ENCODE measurements around the gene ZNF593. TPM values are rescaled to one million over a fixed set of nuclear protein-coding genes. Genes with fewer than 3 reads are reported as not detected.

ZNF593 gene
- total and polyA plus RNA-seq, 3 experiments from 2014 or later, result 26.2 to 87.9 (median 86.4) TPM

DNA sequence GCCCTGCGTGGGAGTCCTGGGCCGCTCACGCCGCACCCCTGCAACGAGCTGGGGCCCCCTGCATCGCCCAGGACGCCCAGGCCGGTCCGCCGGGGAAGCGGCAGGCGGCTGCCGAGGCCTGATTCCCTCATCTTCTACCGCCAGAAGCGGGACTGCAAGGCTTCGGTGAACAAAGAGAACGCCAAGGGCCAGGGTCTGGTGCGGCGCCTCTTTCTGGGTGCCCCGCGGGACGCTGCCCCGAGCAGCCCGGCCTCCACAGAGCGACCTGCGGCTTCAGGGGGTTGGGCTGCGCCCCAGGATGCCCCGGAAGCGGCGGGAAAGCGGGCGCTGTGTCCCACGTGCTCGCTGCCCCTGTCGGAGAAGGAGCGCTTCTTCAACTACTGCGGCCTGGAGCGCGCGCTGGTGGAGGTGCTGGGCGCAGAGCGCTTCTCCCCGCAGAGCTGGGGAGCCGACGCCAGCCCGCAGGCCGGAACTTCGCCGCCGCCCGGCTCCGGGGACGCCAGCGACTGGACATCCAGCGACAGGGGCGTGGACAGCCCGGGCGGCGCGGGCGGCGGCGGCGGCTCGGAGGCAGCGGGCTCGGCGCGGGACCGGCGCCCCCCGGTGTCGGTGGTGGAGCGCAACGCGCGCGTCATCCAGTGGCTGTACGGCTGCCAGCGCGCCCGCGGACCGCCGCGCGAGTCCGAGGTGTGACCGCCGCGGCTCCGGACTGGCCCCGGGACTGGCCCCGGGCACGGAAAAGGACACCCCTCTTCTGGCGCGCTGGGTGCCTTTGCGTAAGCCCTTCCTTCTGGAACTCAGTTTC, 8.1 kb upstream of the ZNF593 start:
- peak in 2 of 5 donors; percentile 35 to 57 for DNase-seq
- Histone ChIP-seq H3K27ac (ENCODE audit: low read depth, low read length) (peak overlapping the region; percentile 16), H3K4me1 (ENCODE audit: insufficient read depth, low read length) (peaks cover 16% of the 10 kb centered on the region), H3K27me3 (ENCODE audit: insufficient read depth, low read length, poor library complexity, severe bottlenecking) (peaks cover 13% of the 10 kb centered on the region), H3K36me3 (ENCODE audit: insufficient read depth, low read length) (no peaks in the 10 kb centered on the region), H3K4me3 (ENCODE audit: low read length) (peak overlapping the region; percentile 26), H3K9me3 (ENCODE audit: low read length) (no peaks in the 10 kb centered on the region)
- POLR2A ChIA-PET, result no interaction called here
- peaks cover 0 to 4% (median 0%) of the 10 kb centered on the region in 5 donors for H3K9me3 Mint-ChIP-seq
- H3K4me3 Mint-ChIP-seq, result peak overlapping the region in 3 of 7 donors; percentile 43 to 62 (median 44)
- no peaks in the 10 kb centered on the region for H3K36me3 Mint-ChIP-seq
- no peak overlapping the region for H3K27ac Mint-ChIP-seq
- peaks cover 11 to 23% (median 13%) of the 10 kb centered on the region in 3 donors for H3K4me1 Mint-ChIP-seq
- H3K27me3 Mint-ChIP-seq, result peaks cover 43 to 46% of the 10 kb centered on the region in 2 donors
- CTCF ChIA-PET, result interaction anchor here (1.0 kb wide), 1 partner anchor 266 kb away, joined by 4 read pairs; no protein-coding TSS in a partner anchor

DNA sequence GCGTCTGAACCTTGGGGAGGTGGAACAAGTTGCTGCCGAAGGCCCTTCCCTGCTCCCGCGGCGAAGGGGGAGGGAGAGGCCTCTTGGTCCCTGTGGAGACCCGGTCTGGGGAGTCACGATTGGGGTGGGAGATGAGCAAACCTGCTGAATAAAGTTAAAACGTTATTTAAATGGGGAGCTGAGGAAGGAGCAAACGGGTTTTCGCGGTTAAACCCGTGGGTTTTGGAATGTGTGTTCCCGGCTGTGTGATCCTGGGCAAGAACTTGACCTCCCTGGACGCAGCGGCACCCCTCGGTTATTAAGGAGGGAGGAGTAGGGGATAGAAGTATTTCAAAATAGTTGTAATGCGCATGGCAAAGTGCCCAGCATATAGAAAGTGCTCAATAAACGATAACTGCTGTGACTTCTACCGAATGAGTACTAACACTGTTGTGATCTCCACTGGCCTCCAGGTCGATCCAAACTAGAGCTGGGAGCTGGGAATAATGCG, 7.4 kb upstream of the ZNF593 start:
- Histone ChIP-seq H3K36me3 (ENCODE audit: insufficient read depth, low read length) (no peaks in the 10 kb centered on the region), H3K27me3 (ENCODE audit: insufficient read depth, low read length, poor library complexity, severe bottlenecking) (peaks cover 13% of the 10 kb centered on the region), H3K9me3 (ENCODE audit: low read length) (no peaks in the 10 kb centered on the region), H3K4me3 (ENCODE audit: low read length) (peak overlapping the region; percentile 26), H3K4me1 (ENCODE audit: insufficient read depth, low read length) (peaks cover 16% of the 10 kb centered on the region), H3K27ac (ENCODE audit: low read depth, low read length) (no peak overlapping the region)
- Mint-ChIP-seq H3K27ac (no peak overlapping the region), H3K27me3 (peaks cover 39 to 42% of the 10 kb centered on the region in 2 donors), H3K9me3 (peaks cover 0 to 4% (median 0%) of the 10 kb centered on the region in 5 donors), H3K4me1 (peaks cover 13 to 24% (median 18%) of the 10 kb centered on the region in 3 donors), H3K4me3 (peak overlapping the region; percentile 16 to 76 (median 44)), H3K36me3 (no peaks in the 10 kb centered on the region)
- ChIA-PET CTCF (interaction anchor here (1.0 to 1.6 kb wide), 4 partner anchors 17 to 267 kb away, joined by 3 to 5 read pairs (median 4); no protein-coding TSS in a partner anchor), POLR2A (no interaction called here)
- DNase-seq, result no peak

DNA sequence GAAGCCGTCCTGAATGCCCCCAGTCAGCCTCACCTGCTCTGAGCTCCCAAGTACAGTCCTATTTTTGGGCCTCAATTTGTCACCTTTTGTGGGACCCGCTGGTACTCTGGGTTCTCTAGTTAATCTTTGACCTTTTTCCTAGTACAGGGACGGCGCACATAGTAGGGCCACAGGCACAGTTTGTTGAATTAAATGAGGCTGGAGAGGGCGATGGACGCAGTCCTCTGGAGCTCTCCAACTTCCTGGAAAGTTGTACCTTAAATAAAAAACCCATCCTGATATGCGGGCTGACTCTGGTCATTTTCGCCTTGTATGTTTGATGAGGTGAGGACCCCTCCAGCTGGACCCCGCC, 6.0 kb upstream of the ZNF593 start:
- Mint-ChIP-seq H3K36me3 (no peaks in the 10 kb centered on the region), H3K27me3 (peaks cover 28 to 30% of the 10 kb centered on the region in 2 donors), H3K4me3 (peak overlapping the region in 6 of 7 donors; percentile 18 to 55 (median 32)), H3K4me1 (peaks cover 13 to 24% (median 18%) of the 10 kb centered on the region in 3 donors), H3K27ac (no peak overlapping the region), H3K9me3 (peaks cover 0 to 2% (median 0%) of the 10 kb centered on the region in 5 donors)
- H3K27ac ChIP-seq (ENCODE audit: low read depth, low read length), result no peak overlapping the region
- H3K4me1 ChIP-seq (ENCODE audit: insufficient read depth, low read length), result peaks cover 16% of the 10 kb centered on the region
- H3K9me3 ChIP-seq (ENCODE audit: low read length), result no peaks in the 10 kb centered on the region
- CTCF ChIA-PET, result interaction anchor here (0.8 to 1.6 kb wide), 9 partner anchors 10 to 158 kb away, joined by 3 to 6 read pairs (median 3); partner anchors contain the start of gene CEP85
- peaks cover 13% of the 10 kb centered on the region for H3K27me3 ChIP-seq (ENCODE audit: insufficient read depth, low read length, poor library complexity, severe bottlenecking)
- no peak for DNase-seq
- H3K36me3 ChIP-seq (ENCODE audit: insufficient read depth, low read length), result no peaks in the 10 kb centered on the region
- peak overlapping the region; percentile 50 for H3K4me3 ChIP-seq (ENCODE audit: low read length)
- POLR2A ChIA-PET, result no interaction called here

DNA sequence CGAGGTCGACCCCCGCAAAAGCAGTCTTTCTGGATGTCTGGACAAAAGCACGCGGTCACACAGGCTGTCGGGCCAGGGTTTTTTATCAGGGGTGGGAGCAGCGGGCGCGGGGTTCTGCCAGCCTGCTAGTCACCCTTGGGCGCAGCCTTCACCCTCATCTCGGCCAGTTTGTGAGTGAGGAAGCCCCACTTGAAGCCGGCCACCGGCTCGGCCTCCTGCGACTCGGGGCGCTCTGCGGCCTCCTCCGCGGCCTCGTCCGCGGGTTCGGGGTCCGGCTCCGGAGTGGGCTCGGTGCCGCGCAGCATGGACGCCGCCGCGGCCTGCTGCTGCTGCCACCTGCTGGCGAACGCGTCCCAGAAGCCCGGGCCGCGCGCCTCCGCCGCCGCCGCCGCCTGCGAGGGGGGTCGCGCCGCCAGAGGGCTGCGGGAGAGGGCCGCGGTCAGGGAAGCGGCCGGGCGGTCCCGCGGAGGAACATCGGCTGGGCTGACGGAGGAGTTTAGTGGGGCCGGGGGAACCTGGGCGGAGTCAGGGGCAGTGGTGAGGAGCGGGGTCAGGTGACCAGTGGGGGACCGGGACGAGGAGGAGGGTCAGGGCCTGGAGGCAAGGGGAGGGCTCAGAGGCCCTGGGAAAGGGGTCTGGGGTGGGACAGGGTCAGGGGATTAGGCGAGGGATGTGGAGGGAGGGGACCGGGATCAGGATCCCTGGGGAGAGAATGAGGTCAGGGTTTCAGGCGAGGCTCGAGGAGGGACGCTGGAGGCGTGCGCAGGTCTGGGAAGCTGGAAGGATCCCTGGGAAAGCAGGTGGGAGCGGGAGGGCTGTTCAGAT, 5.5 kb upstream of the ZNF593 start:
- Mint-ChIP-seq H3K27me3 (peaks cover 23 to 24% of the 10 kb centered on the region in 2 donors), H3K36me3 (no peaks in the 10 kb centered on the region), H3K4me3 (peak overlapping the region; percentile 18 to 72 (median 54)), H3K27ac (no peak overlapping the region), H3K9me3 (peaks cover 0 to under 1% (median 0%) of the 10 kb centered on the region in 5 donors), H3K4me1 (peaks cover 15 to 27% (median 20%) of the 10 kb centered on the region in 3 donors)
- DNase-seq, result peak; percentile 39 to 60 (median 42)
- H3K36me3 ChIP-seq (ENCODE audit: insufficient read depth, low read length), result no peaks in the 10 kb centered on the region
- H3K27me3 ChIP-seq (ENCODE audit: insufficient read depth, low read length, poor library complexity, severe bottlenecking), result peaks cover 10% of the 10 kb centered on the region
- H3K27ac ChIP-seq (ENCODE audit: low read depth, low read length), result no peak overlapping the region
- H3K9me3 ChIP-seq (ENCODE audit: low read length), result no peaks in the 10 kb centered on the region
- ChIA-PET CTCF (interaction anchor here (0.8 to 1.7 kb wide), 10 partner anchors 10 to 253 kb away, joined by 3 to 6 read pairs (median 4); partner anchors contain the start of gene CEP85), POLR2A (no interaction called here)
- peak overlapping the region; percentile 50 for H3K4me3 ChIP-seq (ENCODE audit: low read length)
- H3K4me1 ChIP-seq (ENCODE audit: insufficient read depth, low read length), result peaks cover 18% of the 10 kb centered on the region

DNA sequence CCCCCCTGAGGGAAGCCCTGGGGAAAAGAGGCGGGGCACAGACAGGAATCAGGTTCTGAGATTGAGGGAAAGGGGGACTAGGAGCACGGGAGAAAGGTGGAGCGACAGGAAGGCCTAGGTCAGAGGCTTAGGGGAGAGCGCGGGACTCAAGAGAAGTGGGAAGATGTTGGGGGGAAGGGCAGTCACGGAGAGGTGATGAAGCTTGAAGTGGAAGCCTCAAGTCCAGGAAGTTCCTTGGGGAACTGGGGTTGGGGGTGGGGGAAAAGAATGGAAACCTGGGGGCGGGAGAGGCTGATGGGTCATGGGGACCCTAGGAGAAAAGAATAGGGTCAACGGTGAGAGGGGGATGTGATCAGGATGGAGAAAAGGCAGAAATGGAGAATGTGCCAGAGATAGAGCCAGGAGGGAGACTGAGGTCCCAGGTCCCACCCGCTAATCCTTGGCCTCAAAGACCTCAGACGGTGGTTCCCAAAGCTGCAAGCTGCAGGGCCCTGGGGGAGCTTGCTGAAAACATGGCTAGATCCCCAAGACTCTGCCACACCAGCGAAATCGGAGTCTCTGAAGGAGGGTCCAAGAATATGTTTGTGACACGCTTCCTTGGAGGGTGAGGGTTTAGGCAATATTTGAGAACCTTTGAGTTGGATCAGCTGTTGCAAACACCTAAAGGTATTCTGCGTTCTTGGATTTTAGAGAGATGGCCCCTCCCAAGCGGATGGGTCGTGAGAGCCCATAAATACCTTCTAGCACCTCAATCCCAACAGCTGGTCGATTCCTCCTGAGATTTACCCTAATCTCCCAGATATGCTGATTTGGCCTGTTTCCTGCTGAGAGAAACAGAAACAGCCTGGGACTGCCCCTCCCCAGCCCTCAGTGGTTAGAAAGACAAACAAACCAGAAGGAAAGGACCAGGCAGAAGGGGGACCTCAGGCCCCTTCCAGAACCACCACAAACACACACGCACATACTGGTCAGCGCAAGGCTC, 4.6 kb upstream of the ZNF593 start:
- no peaks in the 10 kb centered on the region for H3K36me3 ChIP-seq (ENCODE audit: insufficient read depth, low read length)

DNA sequence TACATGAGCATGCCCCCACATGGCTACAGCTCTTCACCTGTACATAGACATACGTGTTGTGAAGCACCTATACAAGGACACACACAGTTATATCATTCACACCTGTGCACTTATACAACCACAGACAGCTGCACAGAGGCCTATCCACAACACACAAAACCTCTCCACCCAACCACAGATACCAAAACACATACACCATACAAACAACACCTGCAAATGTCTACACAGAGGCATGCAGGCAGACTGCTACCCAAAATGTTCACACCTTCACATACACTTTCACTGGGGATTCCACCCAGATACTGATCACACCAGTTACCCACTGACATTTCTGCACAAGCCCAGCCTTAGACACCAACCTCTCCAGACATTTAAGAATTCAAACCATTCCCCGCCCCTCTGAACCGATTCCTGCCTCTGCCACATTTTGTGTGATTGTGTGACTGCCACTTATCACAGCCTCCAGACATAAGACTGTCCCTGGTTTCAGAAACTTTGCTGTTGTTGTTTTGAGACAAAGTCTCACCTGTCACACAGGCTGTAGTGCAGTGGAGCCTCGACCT, 2.9 kb upstream of the ZNF593 start:
- no peak overlapping the region for H3K27ac ChIP-seq (ENCODE audit: low read depth, low read length)
- H3K4me1 Mint-ChIP-seq, result peaks cover 19 to 41% (median 31%) of the 10 kb centered on the region in 3 donors
- ChIA-PET CTCF (interaction anchor here (1.3 to 8.2 kb wide), 2 partner anchors 22 to 67 kb away, joined by 3 to 87 read pairs; partner anchors contain the start of gene CEP85), POLR2A (interaction anchor here (0.6 kb wide), 1 partner anchor 34 kb away, joined by 3 read pairs; no protein-coding TSS in a partner anchor)
- DNase-seq, result no peak
- H3K4me3 Mint-ChIP-seq, result peak overlapping the region in 2 of 7 donors; percentile 2 to 66
- H3K27ac Mint-ChIP-seq, result peak overlapping the region in 3 of 8 donors; percentile 5 to 47 (median 6)
- H3K9me3 Mint-ChIP-seq, result no peaks in the 10 kb centered on the region
- H3K9me3 ChIP-seq (ENCODE audit: low read length), result no peaks in the 10 kb centered on the region
- H3K4me1 ChIP-seq (ENCODE audit: insufficient read depth, low read length), result peaks cover 32% of the 10 kb centered on the region
- no peak overlapping the region for H3K4me3 ChIP-seq (ENCODE audit: low read length)
- no peaks in the 10 kb centered on the region for H3K36me3 ChIP-seq (ENCODE audit: insufficient read depth, low read length)
- peaks cover 8% of the 10 kb centered on the region for H3K27me3 ChIP-seq (ENCODE audit: insufficient read depth, low read length, poor library complexity, severe bottlenecking)
- peaks cover 0 to 6% (median 0%) of the 10 kb centered on the region in 3 donors for H3K36me3 Mint-ChIP-seq
- H3K27me3 Mint-ChIP-seq, result peaks cover 10% of the 10 kb centered on the region in 2 donors

More for the DNA sequence above, 4.6 kb upstream of the ZNF593 start:
- peak overlapping the region; percentile 28 to 72 (median 54) for H3K4me3 Mint-ChIP-seq
- H3K9me3 ChIP-seq (ENCODE audit: low read length), result no peaks in the 10 kb centered on the region
- peaks cover 16 to 19% of the 10 kb centered on the region in 2 donors for H3K27me3 Mint-ChIP-seq
- no peaks in the 10 kb centered on the region for H3K9me3 Mint-ChIP-seq
- H3K4me1 Mint-ChIP-seq, result peaks cover 15 to 30% (median 22%) of the 10 kb centered on the region in 3 donors
- ChIA-PET CTCF (interaction anchor here (1.0 to 1.8 kb wide), 4 partner anchors 20 to 252 kb away, joined by 3 to 7 read pairs (median 4); partner anchors contain the start of gene CEP85), POLR2A (no interaction called here)
- H3K36me3 Mint-ChIP-seq, result peaks cover 0 to 4% (median 0%) of the 10 kb centered on the region in 3 donors
- H3K27ac Mint-ChIP-seq, result no peak overlapping the region
- DNase-seq, result no peak
- H3K27ac ChIP-seq (ENCODE audit: low read depth, low read length), result no peak overlapping the region
- peaks cover 8% of the 10 kb centered on the region for H3K27me3 ChIP-seq (ENCODE audit: insufficient read depth, low read length, poor library complexity, severe bottlenecking)
- peaks cover 22% of the 10 kb centered on the region for H3K4me1 ChIP-seq (ENCODE audit: insufficient read depth, low read length)
- H3K4me3 ChIP-seq (ENCODE audit: low read length), result no peak overlapping the region

Data from CD8-positive, alpha-beta memory T cell (primary cell).